Keratinocyte (primary cell): ENCODE data around the gene MSANTD1. TPM values are rescaled to one million over a fixed set of nuclear protein-coding genes. Genes with fewer than 3 reads are reported as not detected.

Source experiments
- DNase-seq: peaks from one replicate; pipeline ENCODE4 v3.0.0-alpha.2; 2011; ENCODE audit warnings: low read depth, missing footprints, low spot score
- FAIRE-seq: peaks from 2 replicates; lab custom pipeline; 2011; peaks lifted over from hg19 to GRCh38; lab: Jason Lieb, UNC
- H2AFZ ChIP-seq: 2 replicates; pipeline ENCODE4 v1.6.0; 2012; ENCODE audit warnings: low read length, control low read depth, inconsistent platforms; ENCODE audit not compliant: control insufficient read depth
- H3K27ac ChIP-seq: 2 replicates; pipeline ENCODE4 v1.5.1; 2011; ENCODE audit warnings: low read length; ENCODE audit not compliant: control insufficient read depth, insufficient read depth
- H3K27me3 ChIP-seq: 3 replicates; pipeline ENCODE4 v1.6.0; 2011; ENCODE audit warnings: low read length; ENCODE audit not compliant: control insufficient read depth, insufficient read depth; ENCODE audit errors: extremely low read depth
- H3K36me3 ChIP-seq, 2 experiments: 2 replicates in 1 of 2; 3 replicates in 1 of 2; pipeline ENCODE4 v1.5.1; 2011; ENCODE audit warnings: low read length in 2 of 2, mild to moderate bottlenecking in 1 of 2; ENCODE audit not compliant: control insufficient read depth in 2 of 2, insufficient read depth in 2 of 2; ENCODE audit errors: extremely low read depth in 1 of 2
- H3K4me1 ChIP-seq: 3 replicates; pipeline ENCODE4 v1.5.1; 2011; ENCODE audit warnings: low read length; ENCODE audit not compliant: control insufficient read depth, insufficient read depth; ENCODE audit errors: extremely low read depth
- H3K4me2 ChIP-seq: 3 replicates; pipeline ENCODE4 v1.6.0; 2011; ENCODE audit warnings: low read depth, low read length; ENCODE audit not compliant: control insufficient read depth, insufficient read depth; ENCODE audit errors: extremely low read depth
- H3K4me3 ChIP-seq, 3 experiments: fragments of 200-600 bp in 1 of 3; sonication (generic) in 1 of 3; 2 replicates in 2 of 3; 3 replicates in 1 of 3; pipeline ENCODE4 v1.5.1; 2011 to 2016; ENCODE audit warnings: low read length in 3 of 3, mild to moderate bottlenecking in 3 of 3, control low read depth in 2 of 3, inconsistent platforms in 1 of 3, low read depth in 1 of 3, mixed read lengths in 1 of 3, mixed run types in 1 of 3, moderate library complexity in 1 of 3; ENCODE audit not compliant: control insufficient read depth in 2 of 3, insufficient read depth in 2 of 3; ENCODE audit errors: extremely low read depth in 1 of 3
- H3K79me2 ChIP-seq: 2 replicates; pipeline ENCODE4 v1.6.0; 2012; ENCODE audit warnings: low read length; ENCODE audit not compliant: control insufficient read depth, insufficient read depth
- H3K9ac ChIP-seq: 3 replicates; pipeline ENCODE4 v1.6.0; 2011; ENCODE audit warnings: low read length; ENCODE audit not compliant: control insufficient read depth, insufficient read depth; ENCODE audit errors: extremely low read depth
- H3K9me1 ChIP-seq: 3 replicates; pipeline ENCODE4 v1.6.0; 2011; ENCODE audit warnings: low read length; ENCODE audit not compliant: control insufficient read depth, insufficient read depth; ENCODE audit errors: extremely low read depth
- H3K9me3 ChIP-seq: 2 replicates; pipeline ENCODE4 v1.5.1; 2012; ENCODE audit warnings: low read depth, low read length; ENCODE audit not compliant: control insufficient read depth
- H4K20me1 ChIP-seq: 3 replicates; pipeline ENCODE4 v1.6.0; 2011; ENCODE audit warnings: low read length; ENCODE audit not compliant: control insufficient read depth, insufficient read depth; ENCODE audit errors: extremely low read depth
- CTCF ChIP-seq, 3 experiments: IDR thresholded peaks in 1 of 3; conservative IDR thresholded peaks in 1 of 3; optimal IDR thresholded peaks in 1 of 3; 2 replicates in 2 of 3; 3 replicates in 1 of 3; pipeline versions ENCODE3 to v1.5.1; 2011; ENCODE audit warnings: low read length in 3 of 3, mild to moderate bottlenecking in 3 of 3, moderate library complexity in 2 of 3, control low read depth in 1 of 3, inconsistent platforms in 1 of 3; ENCODE audit not compliant: insufficient read depth in 2 of 3; ENCODE audit errors: extremely low read depth in 1 of 3
- EZH2 ChIP-seq: IDR thresholded peaks from one replicate; pipeline ENCODE4 v1.6.1; 2012; ENCODE audit warnings: inconsistent platforms, mild to moderate bottlenecking, low read length, moderate library complexity
- dilution Hi-C: fragments of 300-500 bp; cut with MboI; formaldehyde crosslinking; loops from one replicate; pipeline ENCODE4 v1.7.0; 2020; ENCODE audit warnings: low sequenced_read_pairs; ENCODE audit not compliant: extremely low pct_ligation_motif_present
- polyA plus RNA-seq, 5 experiments: library from polyadenylated mRNA; depleted of rRNA in 3 of 5; stranded (reverse) in 3 of 5; stranded (forward) in 1 of 5; unstranded in 1 of 5; fragments of >200 nt; gene quantifications; 1 replicate in 1 of 5; 2 replicates in 3 of 5; 3 replicates in 1 of 5; pipeline versions ENCODE4 v1.2.1 to v1.2.3, GENCODE V29; 2011 to 2012; ENCODE audit warnings: missing spikeins in 2 of 5, low read depth in 1 of 5, low replicate concordance in 1 of 5

MSANTD1 gene
- polyA plus RNA-seq, 1 donor (not counting 4 experiments of a cell fraction or from before 2014, with no cell fraction given), result not detected

- Histone ChIP-seq H3K4me3 (no peak overlapping the region), H3K27ac (no peak overlapping the region), H3K79me2 (no peaks in the 10 kb centered on the region), H3K9ac (no peak overlapping the region), H3K4me1 (no peaks in the 10 kb centered on the region), H2AFZ (no peak overlapping the region), H4K20me1 (no peaks in the 10 kb centered on the region), H3K27me3 (no peaks in the 10 kb centered on the region), H3K9me1 (no peaks in the 10 kb centered on the region), H3K9me3 (no peaks in the 10 kb centered on the region), H3K4me2 (no peak overlapping the region), H3K36me3 (peaks cover 12 to 20% of the 10 kb centered on the region in 2 experiments)
- DNase-seq, result no peak
- dilution Hi-C loops, result no loop called here
- TF ChIP-seq EZH2 (no peak), CTCF (optimal IDR thresholded peaks at IDR 0.05 in 1 of 3, IDR thresholded peaks at IDR 0.05 in 1 of 3, conservative IDR thresholded peaks at IDR 0.05 in 1 of 3; ENCODE audit: extremely low read depth in 1 of 3, insufficient read depth in 2 of 3, low read length in 3 of 3) (no peak)
- no peak for FAIRE-seq
Observed at GRCh38 chr4:3243136-3243780, 5.7 kb upstream of the MSANTD1 start.

- Histone ChIP-seq H3K4me1 (no peaks in the 10 kb centered on the region), H3K9me3 (no peaks in the 10 kb centered on the region), H3K79me2 (no peaks in the 10 kb centered on the region), H3K27ac (no peak overlapping the region), H3K4me2 (no peak overlapping the region), H4K20me1 (no peaks in the 10 kb centered on the region), H3K36me3 (peaks cover 10 to 17% of the 10 kb centered on the region in 2 experiments), H3K9me1 (no peaks in the 10 kb centered on the region), H2AFZ (no peak overlapping the region), H3K9ac (no peak overlapping the region), H3K4me3 (no peak overlapping the region), H3K27me3 (no peaks in the 10 kb centered on the region)
- TF ChIP-seq EZH2, result no peak
- TF ChIP-seq CTCF (optimal IDR thresholded peaks at IDR 0.05 in 1 of 3, IDR thresholded peaks at IDR 0.05 in 1 of 3, conservative IDR thresholded peaks at IDR 0.05 in 1 of 3; ENCODE audit: extremely low read depth in 1 of 3, insufficient read depth in 2 of 3, low read length in 3 of 3), result no peak
- dilution Hi-C loops, result no loop called here
- DNase-seq (no peak), FAIRE-seq (no peak)
Observed at GRCh38 chr4:3244002-3244401, 5.0 kb upstream of the MSANTD1 start.
